SH-SY5Y (cell line): Measurements from ENCODE around the gene PDYN.

Source experiments
- GATA2 ChIP-seq: IDR thresholded peaks from 2 replicates; pipeline ENCODE4 v1.6.1; 2011; ENCODE audit warnings: mild to moderate bottlenecking, low read depth, low read length
- GATA3 ChIP-seq: IDR thresholded peaks from 2 replicates; pipeline ENCODE4 v1.6.1; 2011; ENCODE audit warnings: low read depth, mild to moderate bottlenecking, low read length, moderate library complexity

The PDYN gene

DNA sequence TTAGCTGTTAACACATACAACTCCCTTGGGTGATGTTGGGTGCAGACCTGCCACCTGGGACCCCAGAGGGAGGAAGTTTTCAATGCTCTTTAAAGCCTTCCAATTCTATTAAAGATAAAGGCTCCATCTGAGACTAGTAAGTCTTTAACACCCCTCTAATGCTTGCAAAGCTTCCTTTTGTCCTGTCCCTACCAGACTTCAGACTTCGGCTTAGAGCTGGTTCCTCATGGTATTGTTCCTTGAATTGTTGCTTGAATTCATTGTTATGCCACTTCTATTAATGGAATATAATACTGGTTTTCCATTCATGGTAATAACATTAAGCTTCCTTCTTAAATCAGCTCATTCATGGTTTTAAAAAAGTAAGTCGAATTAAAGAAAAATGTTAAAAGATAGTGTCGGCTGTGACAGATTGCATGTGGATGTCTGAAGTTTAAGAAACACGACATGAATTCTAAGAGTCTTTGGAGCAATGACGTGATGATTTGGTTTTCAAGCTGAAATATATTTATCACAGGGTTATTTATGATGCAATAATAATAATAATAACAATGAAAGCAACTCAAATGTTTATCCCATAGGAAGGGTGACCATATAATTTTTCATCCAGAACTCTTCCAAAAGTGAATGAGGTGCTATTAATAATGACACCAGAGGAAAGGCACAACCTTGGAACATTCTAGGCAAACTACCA lies 21.8 kb downstream of the PDYN start:
- TF ChIP-seq GATA2 (no peak), GATA3 (no peak)

DNA sequence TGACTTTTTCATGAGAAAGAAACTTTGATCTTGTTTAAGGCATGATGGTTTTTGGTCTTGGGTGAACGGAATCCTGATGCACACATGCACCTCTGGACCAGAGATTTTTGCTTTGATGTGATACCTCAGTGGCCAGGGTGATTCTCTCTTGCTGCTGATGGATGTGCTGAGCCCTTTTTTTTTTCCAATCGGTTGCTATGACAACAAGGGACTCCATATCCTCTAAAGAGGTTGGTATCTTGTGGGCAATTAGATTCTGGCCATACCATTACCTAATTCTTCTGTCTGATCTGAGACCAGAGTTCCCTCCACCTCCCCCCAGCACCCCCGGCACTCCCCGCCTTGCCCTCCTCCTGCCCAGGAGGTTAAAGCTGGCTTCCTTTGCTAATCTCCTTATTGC lies 24.9 kb downstream of the PDYN start:
- no peak for TF ChIP-seq GATA2
- no peak for TF ChIP-seq GATA3

DNA sequence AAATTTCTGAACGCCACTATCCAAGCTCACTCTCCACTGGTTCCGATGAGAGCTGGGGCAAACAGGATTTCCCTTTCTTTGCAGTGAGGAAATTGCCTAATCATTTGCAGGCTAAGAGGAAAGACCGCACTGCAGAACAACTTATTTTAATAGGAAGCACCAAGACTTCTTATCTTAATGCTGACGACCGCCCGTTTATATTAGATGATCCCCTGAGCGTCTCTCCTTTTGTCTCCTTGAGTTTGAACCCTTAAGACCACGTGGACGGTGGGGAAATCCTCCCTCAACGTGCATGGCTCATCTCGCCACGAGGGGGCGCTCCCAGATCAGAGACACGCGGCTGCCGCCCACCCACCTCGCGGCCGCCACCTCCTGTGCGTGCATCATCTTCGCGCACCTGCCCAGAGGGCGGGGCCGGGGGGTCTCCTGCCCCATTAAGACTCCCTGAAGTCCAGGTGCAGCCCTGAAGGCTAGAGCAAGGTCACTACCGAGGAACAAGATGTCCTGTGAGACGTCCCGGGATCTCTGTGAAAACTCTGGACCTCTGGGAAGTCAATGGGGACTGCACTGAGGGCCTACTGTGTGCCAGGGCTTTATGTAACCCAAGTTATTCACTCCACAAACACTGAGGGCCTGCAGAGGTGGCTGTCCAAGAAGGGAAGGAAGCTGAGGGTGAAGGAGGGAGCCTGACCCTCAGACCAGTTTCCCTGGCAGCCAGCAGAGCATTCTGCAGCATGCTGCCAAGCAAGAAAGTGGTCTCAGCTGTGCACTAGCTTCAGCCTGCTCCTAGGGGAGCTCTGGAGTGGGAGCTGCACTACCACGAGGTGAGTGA lies 28.1 kb downstream of the PDYN start:
- TF ChIP-seq GATA2 (no peak), GATA3 (no peak)

DNA sequence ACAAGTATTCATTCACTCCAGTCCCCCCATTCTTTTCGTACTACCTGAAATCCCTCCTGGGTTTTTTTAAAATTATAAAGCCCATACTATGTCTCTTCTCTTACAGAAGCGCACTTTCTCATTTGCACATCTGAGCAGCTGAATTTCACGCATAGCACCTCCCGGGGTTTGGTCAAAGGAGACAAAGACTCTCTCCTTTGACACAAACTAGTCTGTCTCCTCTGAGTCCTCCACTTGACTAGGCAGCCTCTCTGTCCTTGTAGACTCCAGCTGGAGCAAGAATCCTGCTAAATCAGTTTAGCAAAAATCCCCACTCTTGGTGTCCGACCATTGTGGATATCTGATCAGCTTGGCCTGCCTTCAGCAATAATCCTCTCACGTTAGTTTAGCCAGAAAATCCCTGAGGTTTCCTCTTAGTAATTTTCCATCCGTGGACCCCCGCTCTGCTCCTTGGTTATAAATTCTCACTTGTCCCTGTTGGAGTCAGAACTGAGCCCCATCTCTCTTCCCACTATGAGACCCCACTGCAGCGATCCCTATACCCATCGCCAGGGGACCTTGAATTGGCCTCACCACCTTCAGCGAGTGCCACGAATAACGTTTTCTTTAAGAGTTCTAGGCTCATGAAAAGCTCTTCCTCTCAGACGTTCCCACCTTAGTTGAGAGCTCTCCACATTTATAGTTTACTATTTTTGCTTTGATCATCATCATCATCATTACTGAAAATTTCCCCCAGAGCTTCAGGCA lies 29.0 kb downstream of the PDYN start:
- no peak for TF ChIP-seq GATA2
- no peak for TF ChIP-seq GATA3

DNA sequence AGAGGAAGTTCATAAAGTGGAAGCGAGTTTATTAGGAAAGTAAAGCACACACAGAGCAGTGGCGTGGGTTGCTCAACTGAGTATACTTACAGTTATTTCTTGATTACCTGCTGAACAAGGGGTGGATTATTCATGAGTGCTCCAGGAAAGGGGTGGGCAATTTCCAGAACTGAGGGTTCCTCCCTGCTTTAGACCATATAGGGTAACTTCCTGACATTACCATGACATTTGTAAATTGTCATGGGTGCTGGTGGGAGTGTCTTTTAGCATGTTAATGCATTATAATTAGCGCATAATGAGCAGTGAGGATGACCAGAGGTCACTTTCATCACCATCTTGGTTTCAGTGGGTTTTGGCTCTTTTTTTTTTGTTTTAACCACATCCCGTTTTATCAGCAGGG lies 29.8 kb downstream of the PDYN start:
- TF ChIP-seq GATA3: no peak
- no peak for TF ChIP-seq GATA2

DNA sequence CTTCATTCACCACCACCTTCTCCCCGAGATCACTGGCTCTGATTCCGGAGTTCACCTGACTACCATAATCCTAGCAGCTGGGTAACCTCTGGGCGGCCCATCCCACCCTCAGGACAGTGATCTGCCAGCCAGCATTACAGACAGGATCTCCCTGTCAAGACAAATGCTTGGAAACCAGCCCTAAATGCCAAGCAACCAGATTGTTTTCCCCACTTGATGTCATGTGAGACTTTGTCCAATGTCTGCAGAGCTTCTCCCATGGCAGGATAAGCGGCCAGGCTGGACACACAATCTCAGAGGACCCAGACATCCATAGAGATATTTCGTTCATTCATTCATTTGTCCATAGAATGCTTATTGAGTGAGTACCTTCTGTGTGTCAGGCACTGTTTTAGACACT lies 32.5 kb downstream of the PDYN start:
- TF ChIP-seq GATA2 (no peak), GATA3 (no peak)

DNA sequence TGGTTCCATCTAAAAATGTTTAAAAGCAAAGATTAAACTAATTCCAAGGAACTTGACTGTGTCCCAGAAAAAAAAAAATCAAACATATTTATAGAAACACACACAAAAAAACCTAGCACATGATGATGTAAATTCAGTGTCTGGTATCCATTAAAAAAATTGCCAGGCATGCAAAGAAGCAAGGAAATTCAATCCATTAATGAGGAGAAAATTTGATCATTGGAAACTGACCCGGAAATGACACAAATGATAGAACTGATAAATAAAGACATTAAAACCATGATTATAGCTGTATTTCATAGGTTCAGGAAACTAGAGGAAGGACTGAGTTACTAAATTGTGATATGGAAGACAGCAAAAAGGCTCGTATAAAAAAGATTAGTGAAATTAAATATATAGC lies 34.7 kb downstream of the PDYN start:
- no peak for TF ChIP-seq GATA3
- no peak for TF ChIP-seq GATA2

DNA sequence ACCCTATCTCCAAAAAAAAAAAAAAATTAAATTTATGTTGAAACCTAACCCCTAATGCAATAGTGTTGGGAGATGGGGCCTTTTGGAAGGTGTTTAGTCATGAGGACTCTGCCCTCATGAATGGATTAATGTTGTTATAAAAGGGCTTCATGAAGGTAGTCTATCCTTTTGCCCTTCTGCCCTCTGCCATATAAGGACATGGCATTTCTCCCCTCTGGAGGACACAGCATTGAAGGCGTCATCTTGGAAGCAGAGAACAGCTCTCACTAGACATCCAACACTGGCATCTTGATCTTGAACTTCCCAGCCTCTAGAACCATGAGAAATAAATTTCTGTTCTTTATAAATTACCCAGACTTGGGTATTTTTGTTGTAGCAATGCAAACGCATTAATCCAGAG lies 35.4 kb downstream of the PDYN start:
- TF ChIP-seq GATA2 (no peak), GATA3 (no peak)

DNA sequence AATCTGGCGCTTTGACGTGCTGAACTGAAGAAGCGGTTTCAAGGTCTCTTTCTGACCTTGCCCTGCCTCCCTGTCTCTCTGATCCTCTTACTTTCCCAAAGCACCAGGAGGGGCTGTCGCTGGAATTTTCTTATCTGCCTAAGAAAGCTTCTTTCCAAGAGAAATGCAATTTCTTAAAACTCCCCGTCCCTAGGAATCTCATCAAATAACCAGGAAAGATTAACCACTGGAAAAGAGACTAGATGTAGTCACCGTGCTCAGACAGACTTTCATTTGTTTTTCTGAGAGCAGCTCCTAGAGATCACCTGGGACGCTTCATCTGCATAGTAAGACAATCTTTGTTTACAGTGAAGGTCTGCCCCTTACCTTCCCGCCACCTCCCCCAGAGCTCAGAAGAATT lies 38.6 kb downstream of the PDYN start:
- no peak for TF ChIP-seq GATA3
- no peak for TF ChIP-seq GATA2

DNA sequence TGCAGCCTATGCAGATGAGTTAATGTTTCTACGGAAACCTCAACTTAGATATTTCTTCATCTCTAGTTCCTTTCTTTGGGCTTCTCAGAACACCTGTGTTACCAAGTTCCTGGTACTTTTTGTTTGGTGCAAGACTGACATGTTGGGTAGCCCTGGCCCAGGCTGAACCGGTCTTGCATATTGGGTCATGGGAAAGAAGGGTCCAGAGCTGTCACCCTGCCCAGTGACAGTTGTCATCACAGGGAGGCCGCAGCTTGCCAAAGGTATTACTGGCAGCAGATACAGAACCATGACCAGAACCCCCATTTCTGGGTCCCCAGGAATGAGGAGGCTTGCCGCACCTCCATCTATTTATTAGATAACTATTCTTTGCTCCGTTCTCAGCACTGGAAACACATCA lies 40.2 kb downstream of the PDYN start:
- TF ChIP-seq GATA3 (no peak), GATA2 (no peak)

DNA sequence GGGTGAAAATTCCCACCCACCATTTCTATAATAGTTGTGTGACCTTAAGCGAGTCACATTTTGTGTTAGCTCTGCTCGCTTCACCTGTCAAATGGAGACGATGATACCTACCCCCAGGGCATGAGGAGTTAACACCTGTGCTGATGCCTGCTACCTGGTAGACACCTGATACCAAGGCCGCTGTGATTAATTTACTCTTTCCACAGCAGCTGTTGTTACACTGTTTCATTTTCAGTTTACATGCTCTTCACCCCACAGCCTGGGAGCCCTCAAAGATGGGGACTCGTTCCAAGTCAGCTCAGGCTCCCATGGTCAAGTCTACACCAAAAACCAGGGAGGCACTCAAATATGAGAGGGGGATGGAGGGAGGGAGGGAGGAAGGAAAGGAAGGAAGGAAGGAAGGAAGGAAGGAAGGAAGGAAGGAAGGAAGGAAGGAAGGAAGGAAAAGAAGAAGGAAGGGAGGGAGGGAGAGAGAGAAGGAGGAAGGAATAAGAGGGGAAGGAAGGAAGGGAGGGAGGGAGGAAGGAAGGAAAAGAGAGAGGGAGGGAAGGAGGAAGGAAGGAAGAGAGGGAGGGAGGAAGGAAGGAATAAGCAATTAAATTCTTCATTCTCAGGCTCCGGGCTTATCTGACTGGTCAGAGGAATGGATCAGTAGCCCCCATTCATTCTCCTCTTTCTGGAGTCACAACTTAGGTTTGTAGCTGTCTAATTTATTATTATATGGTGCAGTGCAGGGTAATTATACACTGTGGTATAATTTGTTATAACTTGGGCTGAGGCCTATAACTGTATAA lies 40.9 kb downstream of the PDYN start:
- no peak for TF ChIP-seq GATA3
- no peak for TF ChIP-seq GATA2

DNA sequence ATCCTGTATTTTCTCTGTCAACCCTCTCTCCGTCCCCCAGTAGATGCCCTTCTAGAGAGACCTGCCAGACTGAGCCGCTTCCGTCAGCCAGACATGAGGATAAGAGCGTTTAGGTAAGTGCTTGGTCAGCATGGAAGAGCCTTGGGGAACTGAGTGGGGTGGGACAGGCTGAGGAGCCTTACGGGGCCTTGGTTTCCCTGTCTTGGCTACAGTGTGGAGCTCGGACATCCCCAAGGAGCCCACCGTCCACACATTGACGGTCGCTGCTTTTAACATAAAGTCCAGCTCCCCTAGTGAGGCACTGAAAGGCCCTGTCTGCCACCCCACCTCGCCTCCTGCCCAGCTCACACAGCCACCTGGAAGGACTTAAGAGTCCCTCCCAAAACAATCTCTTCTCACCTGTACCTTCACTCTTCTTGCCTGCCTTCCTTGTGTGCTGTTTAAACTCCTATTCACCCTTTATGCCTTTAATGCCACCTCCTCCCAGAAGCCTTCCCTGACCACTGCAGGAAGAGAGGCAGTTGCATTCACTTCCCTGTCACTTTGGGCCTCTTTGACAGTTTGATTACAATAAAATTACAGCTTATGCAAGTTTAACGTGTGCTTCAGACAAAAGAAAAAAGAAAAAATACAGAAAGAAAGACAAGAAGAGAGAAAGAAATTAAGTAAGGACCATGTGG lies 42.3 kb downstream of the PDYN start:
- no peak for TF ChIP-seq GATA2
- TF ChIP-seq GATA3: no peak

DNA sequence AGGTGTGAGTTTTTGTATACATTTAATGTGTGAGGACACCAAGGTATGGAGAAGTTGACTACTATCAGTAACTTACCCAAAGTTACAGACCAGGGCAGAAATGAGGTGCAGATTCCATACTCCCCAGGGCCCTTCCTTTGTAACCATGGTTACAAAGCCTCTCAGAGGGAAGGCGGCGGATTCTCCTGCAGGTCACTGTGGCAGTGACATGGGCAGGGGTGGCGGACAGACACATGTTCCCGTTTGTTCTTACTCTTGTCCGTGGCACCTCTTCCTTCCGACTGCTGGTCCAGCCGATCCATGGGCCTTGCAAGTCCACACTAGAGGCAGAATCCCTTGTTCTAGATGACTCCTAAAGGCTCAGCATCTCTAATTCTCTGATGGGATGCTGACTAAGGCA lies 43.0 kb downstream of the PDYN start:
- no peak for TF ChIP-seq GATA2
- TF ChIP-seq GATA3: no peak

DNA sequence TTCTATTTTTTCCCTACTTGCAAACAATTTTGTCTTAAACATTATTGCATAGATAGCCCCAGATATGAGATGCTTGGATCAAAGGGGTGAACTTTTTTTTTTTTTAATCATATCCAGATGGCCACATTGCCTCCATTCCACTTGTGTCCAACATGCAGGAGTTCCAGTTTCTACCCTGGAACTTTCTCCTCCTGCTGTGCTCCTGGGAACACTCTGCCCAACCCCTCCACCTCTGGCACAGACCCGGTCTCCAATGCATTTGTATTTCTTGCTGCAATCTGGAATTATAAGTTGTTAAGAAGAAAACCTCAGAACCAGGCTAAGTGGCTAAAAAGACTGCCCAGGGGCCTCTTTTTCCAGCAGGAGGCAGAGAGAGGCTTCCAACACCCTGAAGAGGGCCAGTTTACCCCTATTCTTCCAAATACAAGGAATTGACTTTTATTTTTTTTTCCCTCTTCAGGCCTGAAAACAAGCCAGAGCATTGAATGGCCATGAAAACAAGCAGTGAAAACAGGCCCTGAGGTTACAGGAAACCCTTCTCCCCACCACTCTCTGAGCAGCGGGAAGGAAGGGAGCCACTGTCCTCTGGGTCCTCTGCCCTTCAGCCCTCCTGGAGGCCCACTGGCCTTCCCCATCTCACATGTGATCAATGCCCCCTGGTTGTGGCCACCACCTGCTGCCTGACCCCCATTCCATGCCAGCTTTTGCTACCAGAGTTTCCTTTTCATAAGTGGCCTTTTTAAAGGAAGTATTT lies 44.3 kb downstream of the PDYN start:
- TF ChIP-seq GATA3 (no peak), GATA2 (no peak)
